ENCODE results near the gene VPS16.
"Not testable (repeated sequence)": the region's sequence is repeated elsewhere in the genome, so short reads cannot be mapped to it uniquely, and the experiment has no call there.

The VPS16 gene

DNA sequence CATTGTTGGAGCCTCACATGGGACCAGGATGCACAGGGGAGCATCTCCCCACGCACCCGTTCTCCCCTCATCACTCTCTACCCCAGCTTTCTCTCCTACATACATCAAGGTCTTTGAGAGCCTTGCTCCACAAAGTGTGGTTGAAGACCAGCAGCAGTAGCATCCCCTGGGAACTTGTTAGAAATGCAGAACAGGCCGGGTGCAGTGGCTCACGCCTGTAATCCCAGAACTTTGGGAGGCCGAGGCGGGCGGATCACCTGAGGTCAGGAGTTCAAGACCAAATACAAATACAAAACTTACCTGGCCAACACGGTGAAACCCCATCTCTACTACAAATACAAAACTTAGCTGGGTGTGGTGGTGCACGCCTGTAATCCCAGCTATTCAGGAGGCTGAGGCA lies 32.6 kb upstream of the VPS16 start:
- not testable (repeated sequence) for DNase-seq

DNA sequence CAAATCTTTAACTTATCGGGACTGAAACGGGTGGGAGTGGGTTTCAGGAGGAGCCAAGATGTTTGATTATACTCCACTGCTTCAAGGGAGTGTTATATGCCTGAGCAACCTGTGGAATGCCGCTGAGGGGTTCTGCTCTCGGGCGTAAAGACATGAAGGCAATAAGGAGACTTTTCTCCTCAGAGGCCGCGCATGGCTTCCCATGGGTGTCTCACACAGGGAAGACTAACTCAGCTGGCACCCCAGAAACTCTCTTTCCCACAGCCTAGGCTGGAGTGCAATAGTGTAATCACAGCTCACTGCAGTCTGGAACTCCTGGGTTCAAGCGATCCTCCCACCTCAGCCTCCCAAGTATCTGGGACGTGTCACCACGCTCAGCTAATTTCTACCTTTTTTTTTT lies 30.9 kb upstream of the VPS16 start:
- no peak for DNase-seq

GRCh38 chr20:2812189-2812588 lies 28.4 kb upstream of the VPS16 start:
- DNase-seq = no peak

DNA sequence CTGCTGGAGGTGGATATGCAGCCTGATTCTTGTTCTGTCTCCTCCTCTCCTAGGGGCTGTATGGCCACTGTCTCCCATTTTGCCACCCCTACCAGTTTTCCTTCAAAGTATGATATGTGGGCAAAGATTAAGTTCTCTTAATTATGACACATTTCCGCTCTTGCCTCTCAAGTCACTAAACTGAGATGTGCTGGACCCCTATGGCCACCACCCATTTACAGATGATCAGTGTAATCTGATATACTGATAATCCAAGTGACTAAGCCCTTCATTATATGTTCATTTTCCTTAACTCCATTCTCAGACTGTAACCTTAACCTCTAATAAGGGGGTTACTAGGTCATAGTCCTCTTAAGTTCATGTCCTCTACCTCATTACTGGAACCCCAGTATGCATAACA lies 26.5 kb upstream of the VPS16 start:
- DNase-seq = no peak

GRCh38 chr20:2814587-2815051 lies 25.9 kb upstream of the VPS16 start, which contains the start of gene C20orf141:
Gene C20orf141 (plus strand): TSS chr20:2814987. CDS start chr20:2815185, 198 bp downstream.
- peak; percentile 96 for DNase-seq

DNA sequence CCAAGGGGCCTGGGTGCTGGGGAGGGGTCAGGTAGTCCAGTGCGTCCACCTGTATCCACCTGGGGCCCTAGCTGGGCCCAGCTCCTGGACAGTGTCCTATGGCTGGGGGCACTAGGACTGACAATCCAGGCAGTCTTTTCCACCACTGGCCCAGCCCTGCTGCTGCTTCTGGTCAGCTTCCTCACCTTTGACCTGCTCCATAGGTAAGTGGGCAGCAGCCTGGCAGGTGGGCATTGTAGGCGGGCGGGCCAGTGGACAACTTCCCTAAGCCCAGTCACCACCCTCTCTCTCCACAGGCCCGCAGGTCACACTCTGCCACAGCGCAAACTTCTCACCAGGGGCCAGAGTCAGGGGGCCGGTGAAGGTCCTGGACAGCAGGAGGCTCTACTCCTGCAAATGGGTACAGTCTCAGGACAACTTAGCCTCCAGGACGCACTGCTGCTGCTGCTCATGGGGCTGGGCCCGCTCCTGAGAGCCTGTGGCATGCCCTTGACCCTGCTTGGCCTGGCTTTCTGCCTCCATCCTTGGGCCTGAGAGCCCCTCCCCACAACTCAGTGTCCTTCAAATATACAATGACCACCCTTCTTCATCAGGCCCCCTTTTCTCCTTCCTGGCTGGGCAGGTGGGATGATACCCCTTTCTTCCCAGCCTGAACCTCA lies 25.2 kb upstream of the VPS16 start:
- DNase-seq = no peak

DNA sequence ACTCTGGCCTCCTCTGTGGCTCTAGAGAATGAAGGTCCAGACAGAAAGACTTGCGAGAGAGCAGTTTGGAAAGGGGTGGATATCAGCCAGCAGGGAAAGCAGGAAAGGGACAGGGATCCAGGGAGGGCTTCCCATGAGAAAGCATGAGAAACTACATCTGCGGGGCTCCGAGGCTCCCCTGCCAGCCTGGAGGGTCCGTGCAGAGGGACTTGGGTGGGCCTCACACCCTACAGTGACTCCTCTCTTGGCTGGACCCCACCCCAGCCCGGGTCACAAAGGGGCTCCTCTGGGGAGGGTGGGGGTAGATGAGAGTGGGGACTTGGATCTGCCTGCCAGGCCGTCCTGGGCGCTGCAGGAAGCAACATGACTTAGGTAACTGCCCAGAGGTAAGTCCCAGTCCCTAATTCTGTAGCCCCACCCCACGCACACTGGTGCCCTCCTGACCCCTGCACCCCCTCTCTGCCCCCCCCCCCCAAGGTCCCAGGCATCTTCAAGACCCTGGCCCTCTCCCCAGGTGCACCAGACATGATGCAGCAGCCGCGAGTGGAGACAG lies 24.4 kb upstream of the VPS16 start, which contains the start of gene TMEM239:
TMEM239 (plus strand) TSS at position 335 of the 553 bp plus-strand sequence; CDS start at position 526, 191 bp downstream.
- DNase-seq = no peak

- DNase-seq = no peak
Observed at GRCh38 chr20:2816583-2817340, 23.8 kb upstream of the VPS16 start.

DNA sequence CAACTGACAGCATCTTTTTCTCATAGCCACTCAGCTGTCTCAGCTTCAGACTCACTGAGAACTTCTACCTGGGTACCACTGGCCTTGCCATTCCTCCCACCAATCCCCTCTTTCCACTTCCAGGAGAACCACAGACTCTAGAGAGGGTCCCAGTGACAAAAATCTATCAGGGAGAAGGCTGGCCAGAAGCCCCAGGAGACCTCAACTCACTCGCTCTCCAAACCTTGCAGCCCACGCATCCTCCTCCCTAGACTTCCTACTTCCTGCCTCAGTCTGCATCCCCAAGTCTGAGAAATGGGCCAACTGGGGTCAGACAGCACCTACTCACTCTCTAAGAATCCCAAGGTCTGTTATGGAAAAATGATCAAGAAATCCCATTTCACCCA lies 23.2 kb upstream of the VPS16 start:
- DNase-seq = no peak

DNA sequence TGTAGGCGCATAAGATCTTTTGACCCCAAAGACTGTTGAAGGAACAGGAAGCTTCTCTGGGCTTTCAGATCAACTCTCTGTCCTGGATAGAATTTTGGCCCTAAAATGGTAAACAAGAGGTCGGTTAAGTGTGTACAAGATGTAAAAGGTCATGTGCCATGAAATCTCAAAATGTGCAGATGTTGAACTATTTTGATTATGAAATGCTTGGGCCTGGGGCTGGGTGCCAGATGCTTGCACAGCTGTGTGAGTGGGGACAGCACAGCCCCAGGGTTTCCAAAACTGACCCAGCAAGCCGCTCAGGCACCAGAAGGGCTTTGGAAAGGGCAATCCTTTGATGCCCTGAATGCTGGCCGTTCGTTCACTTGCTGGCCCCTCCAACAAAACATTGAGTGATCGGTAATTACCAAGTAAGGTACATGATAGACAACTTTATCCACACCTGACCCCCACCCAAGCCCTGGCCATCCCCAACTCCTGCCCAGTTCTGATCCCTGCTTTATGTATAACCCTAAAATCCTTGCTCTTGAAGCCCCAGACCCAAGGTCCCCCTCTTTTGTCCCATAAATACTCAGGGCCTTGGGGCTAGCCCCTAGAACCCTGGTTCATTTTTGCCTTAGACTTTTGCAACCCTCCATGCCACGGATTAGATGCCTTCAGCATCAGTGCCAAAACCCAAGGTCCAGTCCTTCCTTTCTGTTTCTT lies 22.5 kb upstream of the VPS16 start:
- no peak for DNase-seq

- no peak for DNase-seq
Observed at GRCh38 chr20:2820084-2820895, 20.3 kb upstream of the VPS16 start.

GRCh38 chr20:2820896-2821869 lies 19.4 kb upstream of the VPS16 start:
- DNase-seq = no peak

DNA sequence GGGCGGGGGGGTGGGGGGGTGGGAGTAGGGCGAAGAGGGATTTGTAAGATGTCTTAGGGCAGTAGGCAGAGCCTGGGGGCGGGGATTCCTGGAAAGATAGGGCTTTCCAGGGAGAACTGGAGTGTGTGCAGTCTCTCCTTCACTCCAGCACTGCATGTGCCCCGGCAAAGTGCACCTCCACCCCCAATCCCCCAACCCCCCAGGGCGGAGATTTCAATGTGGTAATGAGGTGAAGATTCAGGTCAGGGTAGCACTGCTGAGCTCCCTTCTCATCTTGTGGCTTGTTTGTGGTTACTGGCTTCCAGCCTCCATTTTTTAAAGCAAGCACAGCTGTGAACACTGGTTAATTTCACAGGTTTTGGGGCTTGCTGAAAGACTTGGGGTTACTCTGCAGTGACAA lies 18.5 kb upstream of the VPS16 start:
- no peak for DNase-seq

- DNase-seq = no peak
Observed at GRCh38 chr20:2825761-2826160, 14.8 kb upstream of the VPS16 start.

GRCh38 chr20:2826655-2827054 lies 13.9 kb upstream of the VPS16 start:
- no peak for DNase-seq

DNA sequence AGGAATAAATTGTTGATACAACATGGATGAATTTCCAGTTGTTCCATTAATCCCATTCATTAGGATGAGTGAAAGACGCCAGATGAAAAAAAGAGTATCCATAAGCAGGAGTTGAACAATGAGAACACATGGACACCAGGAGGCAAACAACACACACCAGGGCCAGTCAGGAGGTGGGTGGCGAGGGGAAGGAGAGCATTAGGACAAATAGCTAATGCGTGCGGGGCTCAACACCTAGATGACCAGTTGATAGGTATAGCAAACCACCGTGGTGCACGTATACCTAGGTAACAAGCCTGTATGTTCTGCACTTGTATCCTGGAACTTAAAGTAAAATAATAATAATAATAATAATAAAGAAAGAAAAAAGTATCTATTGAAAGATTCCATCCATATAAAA lies 11.2 kb upstream of the VPS16 start:
- no peak for DNase-seq

DNA sequence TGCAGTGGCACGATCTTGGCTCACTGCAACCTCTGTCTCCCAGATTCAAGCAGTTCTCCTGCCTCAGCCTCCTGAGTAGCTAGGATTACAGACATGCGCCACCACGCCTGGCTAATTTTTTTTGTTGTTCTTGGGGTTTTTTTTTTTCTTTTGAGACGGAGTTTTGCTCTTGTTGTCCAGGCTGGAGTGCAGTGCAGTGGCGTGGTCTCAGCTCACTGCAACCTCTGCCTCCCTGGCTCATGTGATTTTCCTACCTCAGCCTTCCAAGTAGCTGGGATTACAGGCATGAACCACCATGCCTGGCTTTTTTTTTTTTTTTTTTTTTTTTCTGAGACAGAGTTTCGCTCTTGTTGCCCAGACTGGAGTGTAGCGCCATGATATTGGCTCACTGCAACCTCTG lies 9.3 kb upstream of the VPS16 start:
- not testable (repeated sequence) for DNase-seq

DNA sequence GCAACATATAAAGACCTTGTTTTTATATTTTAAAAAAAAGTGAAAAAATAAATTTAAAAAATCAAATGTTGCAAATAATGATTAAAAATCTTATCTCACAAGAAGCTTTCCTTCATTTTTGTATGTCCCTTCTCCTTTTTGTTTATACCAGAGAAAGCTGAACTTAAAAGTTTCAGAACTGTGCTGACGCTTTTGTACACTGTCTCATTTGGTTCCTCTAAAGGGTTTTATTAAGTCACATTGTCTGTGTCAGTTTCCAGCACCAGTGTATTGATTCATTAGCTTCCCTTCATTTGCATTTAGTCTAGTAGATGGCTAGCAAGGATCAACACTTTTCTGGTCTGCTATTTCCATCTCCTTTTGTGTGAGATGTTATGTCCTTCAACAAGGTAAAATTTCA lies 6.8 kb upstream of the VPS16 start:
- no peak for DNase-seq

DNA sequence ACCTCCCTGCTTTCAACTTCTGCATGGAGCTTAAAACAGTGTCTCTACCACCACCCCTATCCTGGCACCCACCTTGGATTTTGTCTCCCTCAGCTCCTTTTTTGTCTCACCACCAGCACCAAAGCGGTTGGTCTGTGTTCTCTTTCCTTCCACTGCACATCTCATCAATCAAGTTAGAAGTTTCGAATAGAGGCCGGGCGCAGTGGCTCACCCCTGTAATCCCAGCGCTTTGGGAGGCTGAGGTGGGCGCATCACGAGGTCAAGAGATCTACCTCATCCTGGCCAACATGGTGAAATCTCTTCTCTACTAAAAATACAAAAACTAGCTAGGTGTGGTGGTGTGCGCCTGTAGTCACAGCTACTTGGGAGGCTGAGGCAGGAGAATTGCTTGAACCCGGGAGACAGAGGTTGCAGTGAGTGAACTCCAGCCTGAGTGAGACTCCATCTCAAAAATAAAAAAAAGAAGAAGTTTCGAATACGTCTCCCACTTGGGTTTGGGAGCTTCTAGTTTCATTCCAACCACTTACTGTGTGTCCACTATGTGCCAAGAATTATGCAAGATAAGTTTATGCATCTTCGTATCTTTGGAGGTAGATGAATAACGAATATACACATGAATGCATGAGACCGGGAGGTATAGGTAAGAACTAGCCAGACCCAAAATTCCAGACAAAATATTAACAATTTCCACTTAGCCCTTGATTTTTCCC lies 6.0 kb upstream of the VPS16 start:
- DNase-seq = no peak

- DNase-seq = no peak
Observed at GRCh38 chr20:2835331-2835796, 5.2 kb upstream of the VPS16 start.

All from HCEC 1CT (cell line).